ENCODE data around the gene TREML2.
"Not testable (repeated sequence)": the region's sequence is repeated elsewhere in the genome, so short reads cannot be mapped to it uniquely, and the experiment has no call there.

Gene TREML2

GRCh38 chr6:41208439-41209106 is 7.6 kb upstream of the TREML2 start:
- DNase-seq, result no peak

GRCh38 chr6:41204156-41204555 is 3.2 kb upstream of the TREML2 start:
- no peak for DNase-seq

- no peak for DNase-seq
Observed at GRCh38 chr6:41201764-41202173, 820 bp upstream of the TREML2 start.

GRCh38 chr6:41200296-41200900 is 551 bp downstream of the TREML2 start:
- DNase-seq, result no peak

- DNase-seq, result no peak
Observed at GRCh38 chr6:41199552-41200246, 1.2 kb downstream of the TREML2 start.

- DNase-seq, result no peak
Observed at GRCh38 chr6:41197234-41197633, 3.7 kb downstream of the TREML2 start.

GRCh38 chr6:41194386-41194785 is 6.6 kb downstream of the TREML2 start:
- DNase-seq, result no peak

- no peak for DNase-seq
Observed at GRCh38 chr6:41193884-41194283, 7.1 kb downstream of the TREML2 start.

GRCh38 chr6:41193171-41193734 is 7.7 kb downstream of the TREML2 start:
- no peak for DNase-seq

GRCh38 chr6:41191569-41191968 is 9.4 kb downstream of the TREML2 start:
- DNase-seq, result no peak

GRCh38 chr6:41190791-41191190 is 10.2 kb downstream of the TREML2 start:
- DNase-seq, result no peak

- DNase-seq, result no peak
Observed at GRCh38 chr6:41189967-41190366, 11.0 kb downstream of the TREML2 start.

- not testable (repeated sequence) for DNase-seq
Observed at GRCh38 chr6:41189046-41189445, 11.9 kb downstream of the TREML2 start.

- DNase-seq, result no peak
Observed at GRCh38 chr6:41187924-41188886, 12.7 kb downstream of the TREML2 start.

- no peak for DNase-seq
Observed at GRCh38 chr6:41186031-41186562, 14.9 kb downstream of the TREML2 start.

GRCh38 chr6:41184761-41185160 is 16.2 kb downstream of the TREML2 start:
- no peak for DNase-seq

- DNase-seq, result peak; percentile 34
Observed at GRCh38 chr6:41182069-41183034, 18.6 kb downstream of the TREML2 start.

- no peak for DNase-seq
Observed at GRCh38 chr6:41181566-41181965, 19.4 kb downstream of the TREML2 start.

GRCh38 chr6:41179163-41179562 is 21.8 kb downstream of the TREML2 start:
- DNase-seq, result no peak

GRCh38 chr6:41177695-41178094 is 23.3 kb downstream of the TREML2 start:
- DNase-seq, result no peak

GRCh38 chr6:41177287-41177686 is 23.7 kb downstream of the TREML2 start:
- no peak for DNase-seq

Data from NCI-H226 (cell line).